ENCODE results near the gene TVP23C. TPM values are rescaled to one million over a fixed set of nuclear protein-coding genes. Genes with fewer than 3 reads are reported as not detected.

TVP23C gene
- total and polyA plus RNA-seq, 9 of the 15 experiments (the other 6 are each of a cell fraction or from before 2014, with no cell fraction given), result 5.7 to 16.8 (median 8.2) TPM

DNA sequence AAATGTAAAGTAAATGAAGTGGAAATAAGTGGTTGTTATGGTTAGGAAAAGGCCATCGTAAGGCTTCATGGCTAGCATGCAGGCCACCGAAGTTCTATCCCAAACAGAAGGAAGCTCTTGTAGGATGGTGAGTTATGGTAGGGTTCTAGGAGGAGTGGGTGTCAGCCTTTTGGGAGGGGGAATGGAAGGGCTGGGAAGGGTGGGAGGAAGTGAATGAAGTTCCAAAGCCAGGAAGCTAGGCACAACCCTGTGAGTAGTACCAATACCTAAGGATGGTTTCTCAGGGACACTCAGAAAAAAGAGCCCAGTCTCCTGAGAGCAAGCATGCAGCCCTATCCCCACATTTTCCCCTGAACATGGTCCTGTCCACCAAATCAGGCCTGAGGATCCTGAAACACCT, 59.6 kb downstream of the TVP23C start:
- Histone ChIP-seq H3K4me1 (replicated peaks in 1 of 2; ENCODE audit: control insufficient read depth in 2 of 2, insufficient read depth in 2 of 2, low read length in 2 of 2) (peaks cover 0 to 10% of the 10 kb centered on the region in 2 experiments; a peak in 2 of 5 replicates), H3K4me2 (ENCODE audit: insufficient read depth, low read length) (no peak overlapping the region), H3K27me3 (ENCODE audit: control insufficient read depth in 2 of 2, insufficient read depth in 2 of 2, low read length in 2 of 2) (no peaks in the 10 kb centered on the region), H3K27ac (ENCODE audit: extremely low read depth, low read depth, low read length) (no peak overlapping the region), H3K9me1 (ENCODE audit: control insufficient read depth, insufficient read depth, low read length) (no peaks in the 10 kb centered on the region), H3K79me2 (ENCODE audit: control insufficient read depth, insufficient read depth, low read length) (no peaks in the 10 kb centered on the region), H2AFZ (ENCODE audit: low read depth, low read length) (no peak overlapping the region), H3K9me3 (replicated peaks; ENCODE audit: control insufficient read depth, insufficient read depth, low read depth, low read length) (no peaks in the 10 kb centered on the region), H3K4me3 (no peak overlapping the region), H4K20me1 (replicated peaks; ENCODE audit: control insufficient read depth, insufficient read depth, low read length) (no peaks in the 10 kb centered on the region), H3K36me3 (ENCODE audit: control insufficient read depth, insufficient read depth, low read length) (peaks cover 9% of the 10 kb centered on the region; the same call in 2 of the 3 replicates), H3K9ac (ENCODE audit: insufficient read depth in 1 of 2, low read depth in 2 of 2, low read length in 2 of 2) (no peak overlapping the region)
- ChIA-PET POLR2A (no interaction called here), CTCF (ENCODE audit: low intra/inter-chr PET ratio) (interaction anchor here (0.5 to 2.8 kb wide), 2 partner anchors 247 to 574 kb away, joined by 3 to 12 read pairs; no protein-coding TSS in a partner anchor)
- no peak for FAIRE-seq
- in situ Hi-C loops (cut with MboI), result loop anchor here (5.0 kb wide), 2 partner anchors 36 to 246 kb away; partner anchors contain the start of gene CDRT4
- DNase-seq (ENCODE audit: extremely low read depth in 1 of 4, low spot score in 3 of 4), result no peak
- no TSS peak for BruUV-seq (replicated peaks)
- intact Hi-C loops (cut with micrococcal nuclease), result no loop called here
- ATAC-seq, result no peak
- no peak for TF ChIP-seq U2AF1 (optimal IDR thresholded peaks at IDR 0.05; ENCODE audit: low read depth, low read length)
- no peak for TF ChIP-seq BHLHE40 (IDR thresholded peaks at IDR 0.05; ENCODE audit: low read length)
- TF ChIP-seq ZNF282 (CRISPR knock-in tag; IDR thresholded peaks at IDR 0.05), result no peak
- TF ChIP-seq, protein P1, sequence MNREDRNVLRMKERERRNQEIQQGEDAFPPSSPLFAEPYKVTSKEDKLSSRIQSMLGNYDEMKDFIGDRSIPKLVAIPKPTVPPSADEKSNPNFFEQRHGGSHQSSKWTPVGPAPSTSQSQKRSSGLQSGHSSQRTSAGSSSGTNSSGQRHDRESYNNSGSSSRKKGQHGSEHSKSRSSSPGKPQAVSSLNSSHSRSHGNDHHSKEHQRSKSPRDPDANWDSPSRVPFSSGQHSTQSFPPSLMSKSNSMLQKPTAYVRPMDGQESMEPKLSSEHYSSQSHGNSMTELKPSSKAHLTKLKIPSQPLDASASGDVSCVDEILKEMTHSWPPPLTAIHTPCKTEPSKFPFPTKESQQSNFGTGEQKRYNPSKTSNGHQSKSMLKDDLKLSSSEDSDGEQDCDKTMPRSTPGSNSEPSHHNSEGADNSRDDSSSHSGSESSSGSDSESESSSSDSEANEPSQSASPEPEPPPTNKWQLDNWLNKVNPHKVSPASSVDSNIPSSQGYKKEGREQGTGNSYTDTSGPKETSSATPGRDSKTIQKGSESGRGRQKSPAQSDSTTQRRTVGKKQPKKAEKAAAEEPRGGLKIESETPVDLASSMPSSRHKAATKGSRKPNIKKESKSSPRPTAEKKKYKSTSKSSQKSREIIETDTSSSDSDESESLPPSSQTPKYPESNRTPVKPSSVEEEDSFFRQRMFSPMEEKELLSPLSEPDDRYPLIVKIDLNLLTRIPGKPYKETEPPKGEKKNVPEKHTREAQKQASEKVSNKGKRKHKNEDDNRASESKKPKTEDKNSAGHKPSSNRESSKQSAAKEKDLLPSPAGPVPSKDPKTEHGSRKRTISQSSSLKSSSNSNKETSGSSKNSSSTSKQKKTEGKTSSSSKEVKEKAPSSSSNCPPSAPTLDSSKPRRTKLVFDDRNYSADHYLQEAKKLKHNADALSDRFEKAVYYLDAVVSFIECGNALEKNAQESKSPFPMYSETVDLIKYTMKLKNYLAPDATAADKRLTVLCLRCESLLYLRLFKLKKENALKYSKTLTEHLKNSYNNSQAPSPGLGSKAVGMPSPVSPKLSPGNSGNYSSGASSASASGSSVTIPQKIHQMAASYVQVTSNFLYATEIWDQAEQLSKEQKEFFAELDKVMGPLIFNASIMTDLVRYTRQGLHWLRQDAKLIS (CRISPR knock-in tag; IDR thresholded peaks at IDR 0.05), result no peak
- TF ChIP-seq ZNF311 (CRISPR knock-in tag; IDR thresholded peaks at IDR 0.05), result no peak
- TF ChIP-seq TOE1 (IDR thresholded peaks at IDR 0.05; ENCODE audit: borderline replicate concordance), result no peak
- no peak for TF ChIP-seq TOE1 (CRISPR knock-in tag; IDR thresholded peaks at IDR 0.05; ENCODE audit: borderline replicate concordance, low read depth)
- TF ChIP-seq FOXA3 (CRISPR knock-in tag; conservative IDR thresholded peaks at IDR 0.05 in 1 of 2, IDR thresholded peaks at IDR 0.05 in 1 of 2), result no peak
- no peak for TF ChIP-seq FOXM1 (IDR thresholded peaks at IDR 0.05; ENCODE audit: low read depth)
- TF ChIP-seq FOXM1 (CRISPR knock-in tag; IDR thresholded peaks at IDR 0.05; ENCODE audit: low read depth), result no peak
- TF ChIP-seq CTBP1 (IDR thresholded peaks at IDR 0.05; ENCODE audit: borderline replicate concordance), result no peak
- no peak for TF ChIP-seq U2AF2 (optimal IDR thresholded peaks at IDR 0.05; ENCODE audit: low read depth, low read length)
- WGBS (ENCODE audit: insufficient coverage, low coverage, missing lambda C conversion rate), result 85% methylated on average over 2 of the region's 2 CpGs

Data from K562 (cell line).